GM12891 (cell line): ENCODE results near the gene PCID2.

ENCODE experiments used
- PAX5 ChIP-seq: IDR thresholded peaks from 2 replicates; pipeline ENCODE4 v1.6.1; 2011; ENCODE audit warnings: low read length, moderate library complexity, mild to moderate bottlenecking; ENCODE audit not compliant: insufficient read depth, severe bottlenecking
- POLR2A ChIP-seq: IDR thresholded peaks from 2 replicates; pipeline ENCODE4 v1.6.1; 2011; ENCODE audit warnings: low read depth, low read length, control low read depth
- POLR2AphosphoS5 ChIP-seq: IDR thresholded peaks from 2 replicates; pipeline ENCODE4 v1.6.1; 2011; ENCODE audit warnings: low read depth, low read length, control low read depth
- TAF1 ChIP-seq: IDR thresholded peaks from 2 replicates; pipeline ENCODE4 v1.6.1; 2011; ENCODE audit warnings: low read depth, low read length, control low read depth

- no peak for TF ChIP-seq POLR2A
- TF ChIP-seq TAF1, result no peak
- TF ChIP-seq POLR2AphosphoS5, result no peak
- no peak for TF ChIP-seq PAX5
These were observed 6.7 kb downstream of the PCID2 start for GRCh38 chr13:113201815-113202214.
